Endothelial cell of umbilical vein (primary cell): ENCODE measurements around the gene TXNDC2. TPM values are rescaled to one million over a fixed set of nuclear protein-coding genes. Genes with fewer than 3 reads are reported as not detected.

Experiments used
- BruUV-seq: library from RNA; stranded (reverse); fragments of 400-500 nt; replicated peaks from 2 replicates; lab custom pipeline; 2021; lab: Mats Ljungman, UMichigan
- CTCF ChIA-PET: fragments of 300-600, 350-600 bp; sonication (Branson Sonifier 250); formaldehyde crosslinking; loops from one replicate; lab custom pipeline; 2021; ENCODE audit warnings: antibody characterized with exemption, inconsistent platforms; lab: Charles Lee
- POLR2A ChIA-PET: fragments of 300-600, 350-600 bp; sonication (Branson Sonifier 250); formaldehyde crosslinking; loops from one replicate; lab custom pipeline; 2021; ENCODE audit warnings: antibody characterized with exemption, inconsistent platforms; lab: Charles Lee
- DNase-seq: peaks from one replicate; pipeline ENCODE4 v3.0.0-alpha.2; 2011; ENCODE audit warnings: low read depth, low spot score
- FAIRE-seq: peaks from 2 replicates; lab custom pipeline; 2011; peaks lifted over from hg19 to GRCh38; lab: Jason Lieb, UNC
- H2AFZ ChIP-seq: 2 replicates; pipeline ENCODE4 v1.6.0; 2012; ENCODE audit warnings: low read depth, low read length, control low read depth, inconsistent platforms
- H3K27ac ChIP-seq: 2 replicates; pipeline ENCODE4 v1.5.1; 2011; ENCODE audit warnings: low read depth, mild to moderate bottlenecking, control low read depth, low read length, moderate library complexity; ENCODE audit not compliant: insufficient read depth
- H3K27me3 ChIP-seq, 2 experiments: 2 replicates each; pipeline versions ENCODE4 v1.6.0 to v1.6.1; 2011; ENCODE audit warnings: low read length in 2 of 2, mixed read lengths in 1 of 2; ENCODE audit not compliant: control insufficient read depth in 2 of 2, insufficient read depth in 2 of 2
- H3K36me3 ChIP-seq, 2 experiments: 2 replicates in 1 of 2; 3 replicates in 1 of 2; pipeline ENCODE4 v1.5.1; 2011; ENCODE audit warnings: low read length in 2 of 2, mild to moderate bottlenecking in 1 of 2, moderate library complexity in 1 of 2; ENCODE audit not compliant: control insufficient read depth in 2 of 2, insufficient read depth in 2 of 2; ENCODE audit errors: extremely low read depth in 1 of 2
- H3K4me1 ChIP-seq: 3 replicates; pipeline ENCODE4 v1.5.1; 2011; ENCODE audit warnings: mild to moderate bottlenecking, low read length; ENCODE audit not compliant: control insufficient read depth, insufficient read depth; ENCODE audit errors: extremely low read depth
- H3K4me2 ChIP-seq: 2 replicates; pipeline ENCODE4 v1.6.1; 2011; ENCODE audit warnings: low read length, control low read depth, mixed read lengths; ENCODE audit not compliant: insufficient read depth
- H3K4me3 ChIP-seq, 3 experiments: fragments of 200-600 bp in 1 of 3; sonication (generic), shearing (Covaris generic) in 1 of 3; replicated peaks in 1 of 3; 2 replicates each; pipeline ENCODE4 v1.5.1; 2011 to 2016; ENCODE audit warnings: control low read depth in 3 of 3, low read length in 3 of 3, mild to moderate bottlenecking in 2 of 3, inconsistent platforms in 1 of 3, low read depth in 1 of 3, moderate library complexity in 1 of 3; ENCODE audit not compliant: insufficient read depth in 1 of 3
- H3K79me2 ChIP-seq: 2 replicates; pipeline ENCODE4 v1.6.0; 2012; ENCODE audit warnings: low read length, inconsistent platforms; ENCODE audit not compliant: control insufficient read depth, insufficient read depth
- H3K9ac ChIP-seq: replicated peaks from 2 replicates; pipeline ENCODE3; 2011; ENCODE audit warnings: low read length, control low read depth; ENCODE audit not compliant: insufficient read depth; ENCODE audit errors: extremely low read depth
- H3K9me1 ChIP-seq: replicated peaks from 3 replicates; pipeline ENCODE4 v1.6.0; 2011; ENCODE audit warnings: mild to moderate bottlenecking, low read length; ENCODE audit not compliant: control insufficient read depth, insufficient read depth; ENCODE audit errors: extremely low read depth
- H3K9me3 ChIP-seq: replicated peaks from 2 replicates; pipeline ENCODE4 v1.5.1; 2012; ENCODE audit warnings: low read length, inconsistent platforms; ENCODE audit not compliant: control insufficient read depth, insufficient read depth
- H4K20me1 ChIP-seq: replicated peaks from 2 replicates; pipeline ENCODE3; 2011; ENCODE audit warnings: mild to moderate bottlenecking, low read length; ENCODE audit not compliant: control insufficient read depth, insufficient read depth; ENCODE audit errors: extremely low read depth
- CTCF ChIP-seq, 2 donors: IDR thresholded peaks; 1 replicate in 1 of 2; 2 replicates in 1 of 2; pipeline ENCODE4 v1.5.1; 2011; ENCODE audit warnings: low read length in 2 of 2, mild to moderate bottlenecking in 2 of 2, moderate library complexity in 2 of 2, control low read depth in 1 of 2, inconsistent platforms in 1 of 2, low read depth in 1 of 2; ENCODE audit not compliant: insufficient read depth in 1 of 2; ENCODE audit errors: extremely low read depth in 1 of 2
- EZH2 ChIP-seq: IDR thresholded peaks from 2 replicates; pipeline ENCODE4 v1.6.1; 2012; ENCODE audit warnings: borderline replicate concordance, low read depth, mild to moderate bottlenecking, moderate library complexity, low read length, inconsistent platforms; ENCODE audit not compliant: severe bottlenecking
- FOS ChIP-seq: IDR thresholded peaks from 2 replicates; pipeline ENCODE4 v1.6.1; 2011; ENCODE audit warnings: mild to moderate bottlenecking, low read length, moderate library complexity, borderline replicate concordance; ENCODE audit not compliant: insufficient read depth
- GATA2 ChIP-seq: IDR thresholded peaks from 2 replicates; pipeline ENCODE4 v1.7.0; 2011; ENCODE audit warnings: low read depth, mild to moderate bottlenecking, moderate library complexity, mixed read lengths, low read length; ENCODE audit not compliant: insufficient read length, insufficient read depth
- JUN ChIP-seq: IDR thresholded peaks from 2 replicates; pipeline ENCODE4 v1.6.1; 2011; ENCODE audit warnings: borderline replicate concordance, low read depth; ENCODE audit not compliant: insufficient read length, insufficient read depth
- MAX ChIP-seq: IDR thresholded peaks from 2 replicates; pipeline ENCODE4 v1.6.1; 2011; ENCODE audit not compliant: insufficient read depth, insufficient read length
- MYC ChIP-seq: IDR thresholded peaks from one replicate; pipeline ENCODE4 v1.6.1; 2011; ENCODE audit warnings: mild to moderate bottlenecking, low read depth, low read length
- POLR2A ChIP-seq: IDR thresholded peaks from 2 replicates; pipeline ENCODE4 v1.6.1; 2012; ENCODE audit warnings: low read depth, mild to moderate bottlenecking, control low read depth, low read length
- POLR2AphosphoS5 ChIP-seq: IDR thresholded peaks from 2 replicates; pipeline ENCODE4 v1.6.1; 2012; ENCODE audit warnings: low read depth, mild to moderate bottlenecking, control low read depth, low read length, moderate library complexity; ENCODE audit not compliant: insufficient read depth
- dilution Hi-C: fragments of 300-500 bp; cut with MboI; formaldehyde crosslinking; loops from one replicate; pipeline ENCODE4 v1.15.0; 2019; ENCODE audit warnings: low sequenced_read_pairs; ENCODE audit not compliant: extremely low pct_ligation_motif_present
- intact Hi-C: fragments of 100-400 bp; cut with micrococcal nuclease; formaldehyde crosslinking; loops from one replicate; pipeline ENCODE4 v1.10.0; 2022
- polyA plus RNA-seq, 4 experiments: library from polyadenylated mRNA; depleted of rRNA in 3 of 4; stranded (reverse) in 3 of 4; unstranded in 1 of 4; fragments of >200 nt; gene quantifications; 2 replicates each; pipeline versions ENCODE4 v1.2.1 to v1.2.3, GENCODE V29; 2011 to 2012; ENCODE audit warnings: missing spikeins in 1 of 4
- total RNA-seq: library from RNA; stranded (reverse); gene quantifications from 2 replicates; pipeline ENCODE4 v1.2.3, GENCODE V29; 2021

TXNDC2 gene
- total and polyA plus RNA-seq, 2 donors (not counting 3 experiments of a cell fraction or from before 2014, with no cell fraction given) = 0.12 TPM; not detected in 1

GRCh38 chr18:9884532-9885140 lies 1.1 kb upstream of the TXNDC2 start:
- Histone ChIP-seq H3K9me1 (no peaks in the 10 kb centered on the region), H3K36me3 (no peaks in the 10 kb centered on the region), H3K4me1 (no peaks in the 10 kb centered on the region), H3K9me3 (no peaks in the 10 kb centered on the region), H3K27me3 (no peaks in the 10 kb centered on the region), H3K79me2 (no peaks in the 10 kb centered on the region), H3K9ac (no peak overlapping the region), H4K20me1 (no peaks in the 10 kb centered on the region), H3K27ac (no peak overlapping the region), H2AFZ (no peak overlapping the region), H3K4me2 (no peak overlapping the region), H3K4me3 (no peak overlapping the region)
- no TSS peak for BruUV-seq
- POLR2A ChIA-PET = no interaction called here
- no peak for DNase-seq
- no peak for TF ChIP-seq MAX
- TF ChIP-seq JUN = no peak
- no peak for TF ChIP-seq CTCF (IDR thresholded peaks at IDR 0.05; ENCODE audit: extremely low read depth in 1 of 2, insufficient read depth in 1 of 2, low read depth in 1 of 2, low read length in 2 of 2)
- TF ChIP-seq POLR2AphosphoS5 = no peak
- no peak for TF ChIP-seq GATA2
- no peak for TF ChIP-seq EZH2
- no peak for TF ChIP-seq MYC
- TF ChIP-seq POLR2A = no peak
- no peak for TF ChIP-seq FOS
- CTCF ChIA-PET = interaction anchor here (1.5 kb wide), 1 partner anchor 15 kb away, joined by 3 read pairs; no protein-coding TSS in a partner anchor
- dilution Hi-C loops (no loop called here), intact Hi-C loops (no loop called here)
- FAIRE-seq = no peak
